ENCODE measurements around the gene WDR7.

WDR7 gene

DNA sequence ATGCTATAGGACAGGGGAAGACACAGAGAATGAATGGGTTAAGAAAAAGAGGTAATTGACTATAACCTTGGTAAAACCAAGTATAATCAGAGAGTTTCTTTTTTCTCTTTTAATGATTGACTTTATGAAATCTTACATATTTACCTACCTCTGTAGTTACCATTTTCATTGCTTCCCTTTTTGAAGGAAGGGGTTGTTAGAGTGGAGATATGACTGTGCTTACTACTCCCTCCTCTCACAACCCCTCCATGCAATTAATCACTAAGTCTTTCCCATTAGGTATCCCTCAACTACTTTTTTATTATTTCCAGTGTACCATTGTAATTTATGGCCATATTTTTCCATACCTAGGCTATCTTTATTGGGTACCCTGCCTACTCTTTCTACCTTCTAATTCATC is 71.4 kb downstream of the WDR7 start:
- DNase-seq (ENCODE audit: low read depth), result no peak

DNA sequence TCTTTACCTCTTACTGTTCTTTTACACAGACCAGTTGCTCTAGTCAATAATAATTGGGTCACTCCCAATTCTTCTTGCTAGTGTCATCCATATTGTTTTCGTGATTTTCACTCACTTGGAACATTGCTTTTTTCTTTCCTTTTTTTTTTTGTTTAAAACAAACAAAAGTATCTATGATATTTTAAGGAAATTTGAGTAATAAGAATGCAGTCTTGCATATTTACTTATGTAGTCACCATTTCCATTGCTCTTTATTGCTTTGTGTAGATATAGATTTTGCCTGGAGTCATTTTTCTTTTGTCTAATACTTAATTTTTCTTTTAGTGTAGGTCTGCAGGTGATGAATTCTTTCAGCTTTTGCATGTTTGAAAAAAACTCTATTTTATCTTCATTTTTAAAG is 71.9 kb downstream of the WDR7 start:
- no peak for DNase-seq (ENCODE audit: low read depth)

DNA sequence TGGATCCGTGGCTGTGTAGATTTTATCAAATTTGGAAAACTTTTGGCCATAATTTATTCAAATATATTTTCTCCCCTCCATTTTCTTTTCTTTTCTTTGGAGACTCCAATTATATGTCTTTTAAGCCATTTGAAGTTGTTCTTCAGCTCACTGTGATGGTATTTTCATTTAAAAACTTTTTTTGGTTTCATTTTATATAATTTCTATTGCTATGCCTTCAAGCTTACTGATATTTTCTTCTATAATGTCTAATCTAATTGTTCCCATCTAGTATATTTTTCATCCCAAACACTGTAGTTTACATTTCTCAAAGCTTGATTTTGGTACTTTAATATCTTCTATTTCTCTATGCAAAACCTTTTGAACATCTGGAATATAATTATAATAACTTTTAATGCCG is 72.5 kb downstream of the WDR7 start:
- DNase-seq (ENCODE audit: low read depth), result no peak

DNA sequence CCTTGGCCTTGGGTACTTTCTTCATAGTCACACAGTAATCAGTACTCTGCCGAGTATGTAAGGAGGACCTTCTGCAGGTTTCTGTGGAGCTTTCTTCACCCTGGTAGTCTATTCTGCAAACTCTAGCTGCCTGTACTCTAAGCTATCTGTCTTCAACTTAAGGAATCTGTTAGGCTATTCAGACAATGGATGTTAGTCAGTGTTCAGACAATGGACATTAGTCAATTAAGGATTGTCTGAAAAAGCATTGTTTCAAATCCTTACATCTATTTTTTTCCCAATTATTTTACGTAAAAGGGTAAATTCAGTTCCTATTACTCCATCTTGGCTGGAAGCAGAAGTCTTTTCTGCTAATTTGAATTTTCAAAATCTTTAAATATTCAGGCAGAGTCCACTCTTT is 75.7 kb downstream of the WDR7 start:
- DNase-seq (ENCODE audit: low read depth), result no peak

DNA sequence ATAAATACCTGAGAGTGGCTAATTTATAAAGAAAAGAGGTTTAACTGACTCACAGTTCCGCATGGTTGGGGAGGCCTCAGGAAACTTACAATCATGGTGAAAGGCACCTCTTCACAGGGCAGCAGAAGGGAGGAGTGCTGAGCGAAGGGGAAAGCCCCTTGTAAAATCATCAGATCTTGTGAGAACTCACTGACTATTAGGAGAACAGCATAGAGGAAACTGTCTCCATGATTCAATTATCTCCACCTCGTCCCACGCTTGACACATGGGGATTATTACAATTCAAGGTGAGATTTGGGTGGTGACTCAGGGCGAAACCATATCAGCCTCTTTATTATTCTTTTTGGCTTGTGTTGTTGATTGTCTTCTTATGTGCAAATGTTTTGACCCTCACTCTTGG is 76.2 kb downstream of the WDR7 start:
- DNase-seq (ENCODE audit: low read depth), result no peak

DNA sequence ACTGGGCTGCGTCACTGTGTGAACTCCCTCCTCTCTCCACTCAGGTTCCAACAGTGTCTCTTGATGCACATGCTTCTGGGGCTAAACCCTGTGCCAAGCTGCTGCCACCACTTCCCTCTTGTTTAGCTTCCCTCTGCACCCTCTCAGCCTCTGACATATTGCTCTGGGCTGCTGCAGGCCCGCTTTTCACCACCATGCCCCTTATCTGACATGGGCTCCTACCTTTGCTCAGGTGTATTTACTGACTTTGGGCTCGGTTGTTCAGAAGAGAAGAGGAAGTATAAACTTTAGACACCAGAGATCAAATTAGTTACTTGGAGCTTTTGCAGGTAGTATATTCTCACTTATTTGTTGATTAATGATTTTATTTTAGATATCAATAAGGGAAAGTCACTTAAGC is 77.6 kb downstream of the WDR7 start:
- DNase-seq (ENCODE audit: low read depth), result no peak

DNA sequence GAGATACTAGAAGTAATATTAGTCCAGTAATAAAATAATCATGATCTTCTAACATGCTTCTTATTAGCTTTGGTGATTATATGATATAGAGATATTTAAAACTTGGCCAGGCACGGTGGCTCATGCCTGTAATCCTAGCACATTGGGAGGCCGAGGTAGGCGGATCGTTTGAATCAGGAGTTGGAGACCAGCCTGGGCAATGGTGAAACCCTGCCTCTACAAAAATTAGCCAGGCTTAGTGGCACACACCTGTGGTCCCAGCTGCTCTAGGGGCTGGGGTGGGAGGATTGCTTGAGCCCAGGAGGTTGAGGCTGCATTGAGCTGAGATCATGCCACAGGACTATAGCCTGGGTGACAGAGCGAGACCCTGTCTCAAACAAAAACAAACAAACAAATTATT is 87.0 kb downstream of the WDR7 start:
- DNase-seq (ENCODE audit: low read depth), result no peak

DNA sequence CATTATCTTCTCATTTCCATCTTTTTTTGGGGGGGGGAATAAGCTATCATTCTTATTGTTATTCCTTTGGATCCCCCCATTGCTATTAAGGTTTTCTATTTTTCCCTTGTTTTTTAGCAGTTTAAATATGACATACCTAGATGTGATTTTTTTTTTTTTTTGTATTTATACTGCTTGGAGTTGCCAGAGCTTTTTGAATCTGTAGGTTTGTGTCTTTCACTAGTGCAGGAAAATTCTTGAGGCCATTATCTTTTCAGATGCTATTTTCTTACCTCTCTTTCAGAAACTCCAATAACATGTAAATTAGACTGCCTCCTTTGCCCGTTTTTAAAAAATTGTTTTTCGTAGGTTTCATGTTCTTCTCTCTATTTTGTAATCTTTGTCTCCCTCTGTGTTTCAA is 88.6 kb downstream of the WDR7 start:
- DNase-seq (ENCODE audit: low read depth), result no peak

DNA sequence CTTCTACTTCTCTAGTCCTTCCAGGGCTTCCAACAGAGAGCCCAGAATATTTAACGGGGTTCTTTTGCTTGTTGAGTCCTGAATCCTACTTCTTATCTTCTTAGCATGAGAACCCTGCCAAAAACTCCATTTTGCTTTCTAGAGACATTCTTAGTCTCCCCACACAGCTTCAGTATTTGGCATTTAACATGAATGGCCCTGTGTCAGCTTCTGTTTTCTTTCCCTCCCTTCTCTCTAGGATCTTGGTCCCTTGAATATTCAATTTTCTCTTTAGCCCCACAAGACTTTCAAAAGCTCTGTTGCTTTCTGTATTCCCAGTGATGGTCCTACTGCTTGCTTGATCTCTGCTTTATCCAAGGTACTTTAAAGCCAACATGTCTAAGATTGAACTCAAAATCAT is 89.5 kb downstream of the WDR7 start:
- no peak for DNase-seq (ENCODE audit: low read depth)

- DNase-seq (ENCODE audit: low read depth), result no peak
Observed at GRCh38 chr18:56741685-56742084, 90.5 kb downstream of the WDR7 start.

- no peak for DNase-seq (ENCODE audit: low read depth)
Observed at GRCh38 chr18:56743115-56743514, 92.0 kb downstream of the WDR7 start.

DNA sequence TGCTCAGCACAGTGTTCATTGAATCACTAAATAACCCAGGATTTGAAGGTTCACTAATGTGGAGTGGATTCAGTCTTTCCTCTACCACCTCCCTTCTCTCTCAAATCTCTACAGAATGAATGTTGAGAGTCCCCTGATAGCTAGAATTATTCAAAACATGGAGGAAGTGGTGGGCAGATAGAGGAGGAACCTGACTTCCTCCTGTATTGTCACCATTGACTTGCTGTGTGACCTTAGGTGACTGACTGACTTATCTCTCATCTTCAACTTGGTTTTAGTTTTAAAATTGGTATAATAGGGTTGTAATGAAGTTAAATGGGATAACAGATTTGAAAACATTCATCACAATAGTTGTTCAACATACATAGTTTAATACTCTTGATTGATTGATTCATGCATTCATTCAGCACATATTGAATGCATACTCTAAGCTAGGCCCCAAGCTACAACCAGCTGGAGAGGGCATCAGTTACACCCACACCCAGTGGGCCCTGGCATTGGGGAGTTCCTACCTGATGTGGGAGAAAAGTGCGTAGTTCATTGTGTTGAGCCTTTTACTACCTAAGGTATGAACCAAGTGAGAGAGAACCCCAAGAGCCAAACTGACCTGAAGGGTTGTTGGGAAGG is 96.0 kb downstream of the WDR7 start:
- DNase-seq (ENCODE audit: low read depth), result no peak

DNA sequence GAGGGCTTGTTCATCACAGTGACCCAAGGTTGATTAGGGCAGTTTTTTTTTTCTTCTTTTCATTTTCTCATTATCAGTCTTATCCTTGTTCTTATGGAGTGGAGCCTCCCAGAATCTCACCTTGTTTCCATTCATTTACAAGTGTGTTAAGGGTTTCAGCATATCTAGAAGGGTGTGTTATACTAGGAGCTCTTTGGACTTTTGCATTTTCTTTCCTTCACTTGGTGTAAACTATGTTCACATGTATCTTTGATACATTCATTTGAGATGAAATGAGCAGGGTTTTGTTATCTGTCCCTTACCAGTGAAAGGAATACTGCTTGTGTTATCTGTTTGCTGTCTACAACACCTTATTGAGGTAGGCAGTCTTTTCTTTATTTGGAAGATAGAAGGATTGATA is 96.7 kb downstream of the WDR7 start:
- no peak for DNase-seq (ENCODE audit: low read depth)

- peak; percentile 12 for DNase-seq (ENCODE audit: low read depth)
Observed at GRCh38 chr18:56748698-56749268, 97.6 kb downstream of the WDR7 start.

- no peak for DNase-seq (ENCODE audit: low read depth)
Observed at GRCh38 chr18:56756966-56757365, 105.8 kb downstream of the WDR7 start.

DNA sequence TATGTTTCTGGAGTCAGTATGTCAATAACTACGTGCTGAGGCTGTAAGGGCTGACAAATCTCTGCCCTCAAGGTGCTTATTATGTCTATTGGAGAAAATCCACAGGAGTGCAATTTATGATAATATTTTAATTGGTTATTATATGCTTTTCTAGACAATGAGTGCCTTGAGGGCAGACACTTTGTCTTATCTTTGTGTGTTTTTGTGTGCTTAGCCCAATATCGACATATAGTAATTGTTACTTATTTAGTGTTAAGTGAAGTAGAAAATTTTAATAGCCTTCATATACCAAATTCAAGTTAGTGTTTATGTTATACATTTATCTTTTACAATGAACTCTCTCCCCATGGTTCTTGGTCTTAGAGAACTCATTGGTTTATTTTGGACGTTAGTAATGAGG is 118.9 kb downstream of the WDR7 start:
- no peak for DNase-seq (ENCODE audit: low read depth)

DNA sequence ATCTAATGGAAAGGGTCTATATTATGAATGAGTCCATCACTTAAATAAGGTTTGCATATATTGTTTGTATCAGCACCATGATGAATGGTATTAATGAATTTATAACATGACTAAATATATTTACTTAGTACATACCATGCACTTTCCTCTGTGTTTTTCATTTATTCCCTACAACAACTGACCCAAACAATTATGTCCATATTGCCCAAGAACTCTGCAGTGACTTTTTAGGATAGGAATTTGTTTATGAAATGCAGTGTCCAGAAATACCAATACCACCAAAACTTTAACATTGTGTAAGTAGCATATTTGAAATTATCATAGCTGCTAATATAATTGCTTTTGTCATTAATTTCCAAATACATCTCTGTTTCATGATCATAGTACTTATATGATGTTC is 119.7 kb downstream of the WDR7 start:
- DNase-seq (ENCODE audit: low read depth), result no peak

DNA sequence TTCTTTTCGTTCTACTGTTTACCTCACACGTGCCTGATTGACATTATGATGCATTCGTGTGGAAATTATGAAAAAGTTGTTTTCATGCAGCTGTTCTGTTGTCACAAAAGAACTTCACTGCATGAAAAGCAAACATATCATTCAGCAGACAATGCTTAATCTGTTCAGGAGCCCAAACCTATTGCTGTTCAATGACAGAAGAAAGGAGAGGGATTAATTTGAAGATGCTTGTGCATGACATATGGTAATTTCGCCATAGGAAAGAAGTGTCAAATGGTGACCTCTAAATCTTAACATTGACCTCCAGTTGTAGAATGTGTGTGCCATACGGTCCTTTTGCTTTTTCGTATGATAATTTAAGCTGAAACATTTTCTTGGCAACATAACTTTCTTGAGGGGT is 124.5 kb downstream of the WDR7 start:
- DNase-seq (ENCODE audit: low read depth), result no peak

DNA sequence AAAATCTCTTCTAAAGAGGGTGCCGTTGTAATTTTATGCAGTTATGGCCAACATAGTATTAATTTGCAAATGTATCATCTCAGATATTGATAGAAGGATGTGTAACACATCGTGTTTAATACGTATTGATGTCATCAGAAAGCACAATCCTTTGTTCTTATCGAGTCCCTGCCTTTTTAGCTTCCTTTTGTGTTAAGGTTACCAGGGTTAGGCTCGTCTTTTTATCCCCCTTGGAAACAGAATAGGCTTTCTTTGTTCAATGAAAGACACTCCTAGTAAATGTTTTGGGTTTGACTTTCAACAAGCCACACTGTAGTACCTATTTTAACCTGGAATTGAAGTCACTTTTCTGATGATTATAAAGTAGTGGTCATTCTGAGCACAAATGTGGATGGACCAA is 136.2 kb downstream of the WDR7 start:
- no peak for DNase-seq (ENCODE audit: low read depth)

DNA sequence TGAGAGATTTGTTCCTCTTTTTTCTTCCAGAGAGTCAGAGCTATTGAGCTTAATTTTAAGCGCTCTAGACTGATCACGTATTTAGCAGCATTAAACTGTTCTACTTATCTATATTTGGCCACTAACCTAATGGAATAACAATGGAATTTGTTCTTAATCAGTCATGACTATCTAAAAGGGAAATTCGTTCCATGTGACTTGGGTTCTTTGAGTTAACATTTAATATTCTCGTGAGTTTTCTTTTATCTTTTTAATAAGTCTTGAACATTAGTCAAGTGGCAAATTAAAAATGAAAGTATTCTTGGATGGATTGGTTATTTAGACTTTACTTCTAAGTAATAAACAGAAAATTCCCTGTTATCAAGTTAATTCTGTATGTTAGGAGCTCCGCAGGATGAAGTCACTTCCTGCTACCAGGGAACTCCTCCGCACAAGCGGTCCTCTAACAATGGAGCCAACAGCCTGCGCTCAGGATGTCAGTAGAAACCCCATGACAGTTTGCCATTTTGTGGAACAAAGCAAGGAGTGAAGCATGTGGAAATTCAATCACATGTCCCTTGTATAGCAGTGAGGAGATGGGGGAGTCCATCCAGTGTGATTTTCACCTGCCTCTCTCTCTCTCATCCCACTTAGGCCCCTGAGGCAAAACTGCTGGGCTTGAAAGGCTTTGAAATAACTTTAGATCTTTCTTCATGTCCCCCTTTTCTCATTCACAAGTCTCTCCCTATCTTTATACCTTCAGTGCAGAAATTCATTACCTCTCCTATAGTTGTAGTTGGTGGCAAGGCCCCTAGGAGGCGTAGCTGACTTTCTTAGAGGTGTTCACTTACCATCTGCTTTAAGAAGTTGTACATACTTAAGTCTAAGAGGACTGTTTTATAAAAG is 138.1 kb downstream of the WDR7 start:
- DNase-seq (ENCODE audit: low read depth), result no peak

DNA sequence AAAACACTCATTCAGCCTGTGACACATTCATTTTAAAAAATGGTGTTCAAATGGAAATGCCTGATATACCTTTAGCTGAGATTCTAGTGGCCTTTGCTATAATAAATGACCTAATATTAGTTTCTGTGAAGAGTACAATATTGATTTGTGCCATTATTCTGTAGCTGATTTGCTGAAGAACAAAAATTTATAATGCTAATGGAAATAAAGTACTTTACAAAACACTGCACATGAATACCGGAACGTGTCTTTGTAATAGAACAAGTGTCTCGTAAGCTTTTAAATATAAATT is 138.7 kb downstream of the WDR7 start:
- no peak for DNase-seq (ENCODE audit: low read depth)

DNA sequence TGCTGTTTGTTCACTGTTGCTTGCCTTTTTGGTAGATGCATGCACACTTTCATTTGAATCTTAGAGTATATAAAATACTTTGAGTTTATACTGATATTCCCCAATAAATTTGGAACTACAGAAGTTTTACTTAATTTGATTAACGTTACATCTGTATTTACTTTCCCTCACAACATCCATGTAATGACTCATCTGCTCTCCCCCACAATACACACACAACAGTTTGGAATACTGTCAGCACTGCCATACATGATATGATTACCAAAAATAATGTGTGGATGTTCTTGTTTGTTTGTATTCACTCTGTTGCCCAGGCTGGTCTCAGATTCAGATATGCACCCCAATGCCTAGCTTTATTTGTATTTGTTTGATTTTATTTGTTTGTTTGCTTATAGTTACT is 144.2 kb downstream of the WDR7 start:
- no peak for DNase-seq (ENCODE audit: low read depth)

GRCh38 chr18:56799756-56800155 is 148.6 kb downstream of the WDR7 start:
- DNase-seq (ENCODE audit: low read depth), result no peak

- DNase-seq (ENCODE audit: low read depth), result no peak
Observed at GRCh38 chr18:56803051-56803450, 151.9 kb downstream of the WDR7 start.
